ENCODE data around the gene PKMYT1.

PKMYT1 gene

GRCh38 chr16:3014971-3015370 lies 34.7 kb upstream of the PKMYT1 start:
- H3K27me3 ChIP-seq (ENCODE audit: control insufficient read depth in 1 of 2, insufficient read depth in 2 of 2, low read length in 2 of 2): peaks cover 12 to 57% of the 10 kb centered on the region in 2 donors

GRCh38 chr16:3013998-3014690 lies 33.9 kb upstream of the PKMYT1 start:
- no peak overlapping the region for H3K27ac ChIP-seq (ENCODE audit: low read depth, low read length)

More at GRCh38 chr16:3014971-3015370, 34.7 kb upstream of the PKMYT1 start:
- Histone ChIP-seq H3K9me3 (ENCODE audit: low read length) (no peaks in the 10 kb centered on the region), H3K4me1 (ENCODE audit: insufficient read depth, low read length) (no peaks in the 10 kb centered on the region), H3K36me3 (ENCODE audit: insufficient read depth, low read length) (no peaks in the 10 kb centered on the region), H3K4me3 (ENCODE audit: low read depth in 1 of 2, low read length in 2 of 2) (no peak overlapping the region), H3K27ac (ENCODE audit: low read depth, low read length) (no peak overlapping the region), H3K9ac (ENCODE audit: low read length) (no peak overlapping the region)

GRCh38 chr16:3013491-3013951 lies 33.3 kb upstream of the PKMYT1 start:
- no peaks in the 10 kb centered on the region for H3K9me3 ChIP-seq (ENCODE audit: low read length)
- peaks cover 14 to 65% of the 10 kb centered on the region in 2 donors for H3K27me3 ChIP-seq (ENCODE audit: control insufficient read depth in 1 of 2, insufficient read depth in 2 of 2, low read length in 2 of 2)

More at GRCh38 chr16:3013998-3014690, 33.9 kb upstream of the PKMYT1 start:
- H3K4me3 ChIP-seq (ENCODE audit: low read depth in 1 of 2, low read length in 2 of 2): no peak overlapping the region
- peaks cover 12 to 64% of the 10 kb centered on the region in 2 donors for H3K27me3 ChIP-seq (ENCODE audit: control insufficient read depth in 1 of 2, insufficient read depth in 2 of 2, low read length in 2 of 2)
- H3K9ac ChIP-seq (ENCODE audit: low read length): no peak overlapping the region
- no peaks in the 10 kb centered on the region for H3K9me3 ChIP-seq (ENCODE audit: low read length)
- no peaks in the 10 kb centered on the region for H3K4me1 ChIP-seq (ENCODE audit: insufficient read depth, low read length)
- H3K36me3 ChIP-seq (ENCODE audit: insufficient read depth, low read length): no peaks in the 10 kb centered on the region

GRCh38 chr16:3012828-3013420 lies 32.7 kb upstream of the PKMYT1 start, which contains the start of gene CLDN9:
Gene CLDN9, plus strand, starts transcription at chr16:3012923. Its CDS starts 440 bp downstream, at chr16:3013363.
- Histone ChIP-seq H3K4me3 (ENCODE audit: low read depth in 1 of 2, low read length in 2 of 2) (no peak within 1 kb of the TSS), H3K9me3 (ENCODE audit: low read length) (no peaks in the 10 kb centered on the region), H3K4me1 (ENCODE audit: insufficient read depth, low read length) (no peaks in the 10 kb centered on the region), H3K9ac (ENCODE audit: low read length) (no peak within 1 kb of the TSS), H3K36me3 (ENCODE audit: insufficient read depth, low read length) (no peaks in the 10 kb centered on the region), H3K27me3 (ENCODE audit: control insufficient read depth in 1 of 2, insufficient read depth in 2 of 2, low read length in 2 of 2) (peaks cover 13 to 65% of the 10 kb centered on the region in 2 donors), H3K27ac (ENCODE audit: low read depth, low read length) (no peak within 1 kb of the TSS)

More at GRCh38 chr16:3013491-3013951, 33.3 kb upstream of the PKMYT1 start:
- no peak overlapping the region for H3K4me3 ChIP-seq (ENCODE audit: low read depth in 1 of 2, low read length in 2 of 2)
- H3K27ac ChIP-seq (ENCODE audit: low read depth, low read length): no peak overlapping the region
- no peaks in the 10 kb centered on the region for H3K36me3 ChIP-seq (ENCODE audit: insufficient read depth, low read length)
- no peak overlapping the region for H3K9ac ChIP-seq (ENCODE audit: low read length)
- H3K4me1 ChIP-seq (ENCODE audit: insufficient read depth, low read length): no peaks in the 10 kb centered on the region

- Histone ChIP-seq H3K27me3 (ENCODE audit: control insufficient read depth in 1 of 2, insufficient read depth in 2 of 2, low read length in 2 of 2) (peaks cover 17 to 65% of the 10 kb centered on the region in 2 donors), H3K36me3 (ENCODE audit: insufficient read depth, low read length) (no peaks in the 10 kb centered on the region), H3K9me3 (ENCODE audit: low read length) (no peaks in the 10 kb centered on the region), H3K4me1 (ENCODE audit: insufficient read depth, low read length) (no peaks in the 10 kb centered on the region), H3K27ac (ENCODE audit: low read depth, low read length) (no peak overlapping the region), H3K4me3 (ENCODE audit: low read depth in 1 of 2, low read length in 2 of 2) (no peak overlapping the region), H3K9ac (ENCODE audit: low read length) (no peak overlapping the region)
Observed at GRCh38 chr16:3012246-3012645, 32.0 kb upstream of the PKMYT1 start.

- H3K27me3 ChIP-seq (ENCODE audit: control insufficient read depth in 1 of 2, insufficient read depth in 2 of 2, low read length in 2 of 2): peaks cover 17 to 78% of the 10 kb centered on the region in 2 donors
- no peaks in the 10 kb centered on the region for H3K36me3 ChIP-seq (ENCODE audit: insufficient read depth, low read length)
- H3K27ac ChIP-seq (ENCODE audit: low read depth, low read length): no peak overlapping the region
- no peaks in the 10 kb centered on the region for H3K4me1 ChIP-seq (ENCODE audit: insufficient read depth, low read length)
- H3K9me3 ChIP-seq (ENCODE audit: low read length): no peaks in the 10 kb centered on the region
- H3K9ac ChIP-seq (ENCODE audit: low read length): no peak overlapping the region
- H3K4me3 ChIP-seq (ENCODE audit: low read depth in 1 of 2, low read length in 2 of 2): no peak overlapping the region
Observed at GRCh38 chr16:3010510-3010909, 30.3 kb upstream of the PKMYT1 start.

- no peak overlapping the region for H3K4me3 ChIP-seq (ENCODE audit: low read depth in 1 of 2, low read length in 2 of 2)
- no peaks in the 10 kb centered on the region for H3K36me3 ChIP-seq (ENCODE audit: insufficient read depth, low read length)
- no peaks in the 10 kb centered on the region for H3K4me1 ChIP-seq (ENCODE audit: insufficient read depth, low read length)
- H3K9ac ChIP-seq (ENCODE audit: low read length): no peak overlapping the region
- no peaks in the 10 kb centered on the region for H3K9me3 ChIP-seq (ENCODE audit: low read length)
- peaks cover 23 to 83% of the 10 kb centered on the region in 2 donors for H3K27me3 ChIP-seq (ENCODE audit: control insufficient read depth in 1 of 2, insufficient read depth in 2 of 2, low read length in 2 of 2)
- no peak overlapping the region for H3K27ac ChIP-seq (ENCODE audit: low read depth, low read length)
Observed at GRCh38 chr16:3009568-3010390, 29.5 kb upstream of the PKMYT1 start.

- Histone ChIP-seq H3K9ac (ENCODE audit: low read length) (no peak overlapping the region), H3K27ac (ENCODE audit: low read depth, low read length) (no peak overlapping the region), H3K27me3 (ENCODE audit: control insufficient read depth in 1 of 2, insufficient read depth in 2 of 2, low read length in 2 of 2) (peaks cover 24 to 79% of the 10 kb centered on the region in 2 donors), H3K36me3 (ENCODE audit: insufficient read depth, low read length) (no peaks in the 10 kb centered on the region), H3K4me1 (ENCODE audit: insufficient read depth, low read length) (no peaks in the 10 kb centered on the region), H3K4me3 (ENCODE audit: low read depth in 1 of 2, low read length in 2 of 2) (no peak overlapping the region), H3K9me3 (ENCODE audit: low read length) (no peaks in the 10 kb centered on the region)
Observed at GRCh38 chr16:3008690-3009037, 28.4 kb upstream of the PKMYT1 start.

GRCh38 chr16:3007957-3008689 lies 27.9 kb upstream of the PKMYT1 start:
- Histone ChIP-seq H3K4me1 (ENCODE audit: insufficient read depth, low read length) (no peaks in the 10 kb centered on the region), H3K9me3 (ENCODE audit: low read length) (no peaks in the 10 kb centered on the region), H3K27me3 (ENCODE audit: control insufficient read depth in 1 of 2, insufficient read depth in 2 of 2, low read length in 2 of 2) (peaks cover 24 to 78% of the 10 kb centered on the region in 2 donors)

GRCh38 chr16:3007059-3007956 lies 27.1 kb upstream of the PKMYT1 start:
- no peak overlapping the region for H3K27ac ChIP-seq (ENCODE audit: low read depth, low read length)
- no peaks in the 10 kb centered on the region for H3K4me1 ChIP-seq (ENCODE audit: insufficient read depth, low read length)
- H3K9ac ChIP-seq (ENCODE audit: low read length): no peak overlapping the region
- H3K9me3 ChIP-seq (ENCODE audit: low read length): no peaks in the 10 kb centered on the region
- no peaks in the 10 kb centered on the region for H3K36me3 ChIP-seq (ENCODE audit: insufficient read depth, low read length)
- peaks cover 24 to 69% of the 10 kb centered on the region in 2 donors for H3K27me3 ChIP-seq (ENCODE audit: control insufficient read depth in 1 of 2, insufficient read depth in 2 of 2, low read length in 2 of 2)
- no peak overlapping the region for H3K4me3 ChIP-seq (ENCODE audit: low read depth in 1 of 2, low read length in 2 of 2)

More at GRCh38 chr16:3007957-3008689, 27.9 kb upstream of the PKMYT1 start:
- H3K36me3 ChIP-seq (ENCODE audit: insufficient read depth, low read length): no peaks in the 10 kb centered on the region
- no peak overlapping the region for H3K9ac ChIP-seq (ENCODE audit: low read length)
- no peak overlapping the region for H3K27ac ChIP-seq (ENCODE audit: low read depth, low read length)
- no peak overlapping the region for H3K4me3 ChIP-seq (ENCODE audit: low read depth in 1 of 2, low read length in 2 of 2)

Data from muscle layer of colon (tissue), 2 donors.